ENCODE results near the gene TXNRD2.

Gene TXNRD2

DNA sequence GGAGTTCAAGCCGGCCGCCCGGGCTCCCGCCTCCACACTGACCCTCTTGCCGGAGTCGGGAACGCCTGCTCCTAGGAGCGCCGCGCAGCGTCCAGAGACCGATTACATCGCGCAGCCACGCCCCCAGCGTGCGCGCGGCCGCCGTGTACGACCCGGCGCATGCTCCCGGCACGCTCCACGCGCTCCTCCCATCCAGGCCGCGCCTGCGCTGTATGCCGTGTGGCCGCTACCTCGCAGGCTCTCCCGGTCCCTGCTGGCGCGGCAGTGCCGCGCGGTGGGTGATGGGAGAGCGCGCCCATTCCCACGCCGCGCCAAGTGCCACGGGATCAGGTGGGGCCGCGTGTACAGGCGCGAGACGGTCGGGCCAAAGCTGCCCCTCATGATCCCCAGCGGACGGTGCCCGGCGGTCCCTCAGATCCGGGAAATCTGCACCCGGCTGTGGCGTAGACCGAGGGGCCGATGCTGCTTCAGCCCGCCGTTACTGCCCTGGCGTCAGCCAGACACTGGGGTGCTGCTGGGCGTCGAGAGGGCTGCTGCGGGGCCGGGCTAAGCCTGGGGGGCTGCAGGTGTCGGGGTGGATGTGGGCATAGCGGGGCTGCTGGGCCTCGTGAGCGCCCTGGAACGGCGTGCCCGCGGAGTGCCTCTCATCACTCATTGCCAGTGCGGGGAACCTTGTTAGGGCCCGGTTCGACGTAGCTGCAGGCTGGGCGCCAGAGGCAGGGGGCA, 86.7 kb downstream of the TXNRD2 start, which contains the start of the genes GNB1L and RTL10:
GNB1L (minus strand) TSS at position 97 of the 726 bp plus-strand sequence. CDS start 33,519 bp downstream, outside the sequence.
RTL10 (minus strand) TSS at position 97 of the 726 bp plus-strand sequence. CDS start 2,613 bp downstream, outside the sequence.
- DNase-seq: peak; percentile 91

- DNase-seq: peak; percentile 53
Measured at GRCh38 chr22:19853879-19854777, 87.5 kb downstream of the TXNRD2 start.

DNA sequence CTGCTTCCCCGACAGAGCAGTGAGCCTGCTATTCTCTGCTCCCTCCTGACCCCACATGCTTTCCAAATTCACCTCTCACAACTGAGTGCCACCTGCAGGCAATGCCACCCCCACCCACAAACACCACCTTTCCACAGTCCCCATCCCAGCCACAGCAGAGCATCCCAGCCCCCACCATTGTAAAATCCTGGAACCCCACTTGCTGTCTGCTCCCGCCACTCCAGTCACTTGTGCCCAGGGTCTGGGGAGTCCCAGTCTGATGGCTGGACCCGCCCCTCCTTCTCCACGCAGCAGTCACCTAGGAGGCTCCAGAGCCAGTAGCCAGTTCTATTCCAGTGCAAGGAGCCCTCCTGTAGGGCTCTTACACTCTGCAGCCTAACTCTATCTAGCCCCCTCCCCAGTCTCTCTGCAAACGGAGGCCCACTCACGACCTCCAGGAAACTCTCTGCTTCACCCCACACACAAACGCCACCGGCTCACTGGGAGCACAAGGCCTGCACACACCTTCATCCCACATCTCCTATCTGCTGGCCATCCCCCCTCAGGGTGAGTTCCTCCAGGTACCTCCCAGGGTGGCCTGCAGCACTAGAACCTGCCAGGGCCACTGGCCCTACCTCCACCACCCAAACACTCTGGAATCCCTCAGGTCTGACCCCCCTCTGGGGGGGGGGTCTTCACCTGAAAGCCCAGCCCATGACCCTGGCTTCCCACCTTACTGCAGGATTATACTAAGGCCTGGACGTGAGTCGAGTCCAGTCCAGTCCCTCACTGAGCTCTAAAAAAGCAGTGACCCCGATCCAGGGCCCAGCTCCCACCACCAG, 88.3 kb downstream of the TXNRD2 start:
- no peak for DNase-seq

GRCh38 chr22:19852177-19852781, 89.3 kb downstream of the TXNRD2 start:
- no peak for DNase-seq

DNA sequence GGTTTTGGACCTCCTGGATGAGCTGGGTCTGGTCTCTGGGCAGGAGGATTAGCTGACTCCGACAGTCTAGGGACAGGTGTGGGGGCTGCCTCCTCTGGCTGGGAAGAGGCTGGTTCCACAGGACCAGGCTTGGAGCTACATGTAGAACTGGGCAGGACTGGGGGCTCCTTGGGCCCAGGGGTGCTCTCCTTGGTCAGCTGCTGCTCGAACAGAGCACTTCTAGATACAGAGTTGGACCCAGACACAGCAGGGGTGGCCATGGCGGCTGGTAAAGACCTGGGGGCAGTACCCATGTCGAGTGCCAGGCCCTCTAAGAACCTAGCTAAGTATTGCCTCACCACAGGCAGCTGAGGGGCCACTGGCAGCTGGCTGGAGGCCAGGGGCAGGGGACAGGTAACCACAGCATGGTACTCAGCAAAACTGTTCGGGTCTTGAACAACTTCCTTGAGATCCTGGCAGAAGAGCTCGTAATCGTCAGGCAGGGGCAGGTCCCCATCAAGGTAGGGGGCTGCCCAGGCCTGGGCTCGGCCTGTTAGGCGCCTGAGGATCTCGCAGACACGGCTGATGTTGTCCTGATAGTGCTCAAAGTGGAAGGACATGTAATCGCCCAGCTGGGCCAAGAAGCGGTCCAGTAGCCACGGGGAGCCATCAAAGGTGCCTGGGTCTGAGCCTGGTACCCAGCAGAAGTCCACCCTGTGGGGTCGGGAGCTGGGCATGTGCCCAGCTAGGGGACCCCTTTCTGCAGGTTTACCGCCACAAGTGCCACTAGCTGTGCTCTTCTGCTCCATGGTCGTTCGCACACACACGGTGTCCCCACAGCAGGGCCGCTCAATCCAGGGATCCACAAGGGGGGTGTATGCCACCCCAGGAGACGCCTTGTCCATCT, 90.1 kb downstream of the TXNRD2 start:
- DNase-seq: no peak

DNA sequence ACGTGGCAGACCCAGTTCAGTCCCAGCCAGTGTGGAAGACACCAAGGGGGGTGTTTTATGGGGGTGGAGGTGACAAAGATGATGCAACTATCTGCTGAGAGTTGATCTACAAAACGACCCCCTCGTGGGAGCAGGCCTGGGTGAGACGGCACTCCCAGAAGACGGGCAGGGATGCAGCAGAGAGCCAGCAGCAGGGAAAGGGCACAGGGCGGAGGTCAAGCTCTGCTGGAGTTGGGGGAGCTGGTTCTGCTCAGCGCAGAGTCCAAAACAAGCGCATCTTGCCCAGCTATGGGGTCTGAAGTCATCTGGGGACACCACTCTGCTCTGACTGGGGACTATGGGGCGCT, 90.9 kb downstream of the TXNRD2 start:
- DNase-seq: no peak

DNA sequence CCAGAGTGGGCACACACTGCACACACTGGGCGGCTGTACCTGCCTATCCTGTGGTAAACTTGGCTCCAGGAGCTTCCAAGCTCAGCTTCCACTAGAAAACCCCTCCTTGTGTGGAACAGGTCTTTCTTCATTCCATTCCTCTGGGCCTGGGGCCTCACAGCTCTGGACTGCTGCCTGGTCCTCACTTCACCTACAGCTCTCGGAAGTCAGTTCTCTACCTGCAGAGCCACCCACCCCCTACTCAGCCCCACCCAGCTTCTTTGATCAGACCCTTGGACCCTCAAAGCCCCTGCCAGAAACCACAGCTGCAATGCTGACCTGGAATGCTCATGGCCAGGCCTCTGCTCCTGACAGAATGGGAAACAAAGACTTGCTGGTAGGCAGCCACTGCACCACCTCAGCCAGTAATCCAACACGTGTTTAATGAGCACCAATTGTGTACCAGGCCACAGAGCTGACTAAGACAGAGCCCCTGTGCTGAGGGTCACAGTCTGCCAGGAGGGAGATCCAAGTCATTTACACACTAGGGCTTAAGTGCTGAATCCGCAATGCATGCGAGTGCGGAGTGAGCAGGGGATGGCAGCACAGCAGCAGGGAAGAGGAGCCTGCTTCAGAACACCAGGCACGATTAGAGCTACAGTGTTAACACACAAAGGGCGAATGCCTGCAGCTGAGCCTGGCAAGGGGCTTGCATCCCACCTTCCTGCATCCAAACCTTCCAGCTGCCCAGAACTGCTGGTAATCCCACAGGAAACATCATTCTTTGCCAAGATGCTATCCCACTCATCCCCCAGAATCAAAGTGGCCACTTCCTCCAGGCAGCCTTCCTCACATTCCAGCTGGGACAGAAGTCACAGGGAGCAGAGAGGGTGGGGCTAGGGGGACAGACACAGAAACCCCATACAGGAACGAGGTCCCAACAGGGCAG, 91.5 kb downstream of the TXNRD2 start:
- DNase-seq: no peak

GRCh38 chr22:19848298-19849224, 93.1 kb downstream of the TXNRD2 start:
- no peak for DNase-seq

DNA sequence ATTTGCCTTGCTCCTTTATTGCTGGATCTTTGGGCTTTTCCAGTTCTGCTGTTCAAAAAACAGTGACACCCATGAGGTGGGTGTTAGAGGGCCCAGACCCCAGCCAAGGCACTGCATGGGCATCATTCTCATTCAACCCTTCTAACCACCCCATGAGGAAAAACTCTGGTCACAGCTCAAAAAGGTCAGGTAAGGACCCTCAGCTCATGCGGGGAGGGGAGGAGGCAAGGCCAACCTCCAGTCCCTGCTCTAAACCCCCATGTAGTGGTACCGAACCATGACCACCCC, 94.3 kb downstream of the TXNRD2 start:
- no peak for DNase-seq

DNA sequence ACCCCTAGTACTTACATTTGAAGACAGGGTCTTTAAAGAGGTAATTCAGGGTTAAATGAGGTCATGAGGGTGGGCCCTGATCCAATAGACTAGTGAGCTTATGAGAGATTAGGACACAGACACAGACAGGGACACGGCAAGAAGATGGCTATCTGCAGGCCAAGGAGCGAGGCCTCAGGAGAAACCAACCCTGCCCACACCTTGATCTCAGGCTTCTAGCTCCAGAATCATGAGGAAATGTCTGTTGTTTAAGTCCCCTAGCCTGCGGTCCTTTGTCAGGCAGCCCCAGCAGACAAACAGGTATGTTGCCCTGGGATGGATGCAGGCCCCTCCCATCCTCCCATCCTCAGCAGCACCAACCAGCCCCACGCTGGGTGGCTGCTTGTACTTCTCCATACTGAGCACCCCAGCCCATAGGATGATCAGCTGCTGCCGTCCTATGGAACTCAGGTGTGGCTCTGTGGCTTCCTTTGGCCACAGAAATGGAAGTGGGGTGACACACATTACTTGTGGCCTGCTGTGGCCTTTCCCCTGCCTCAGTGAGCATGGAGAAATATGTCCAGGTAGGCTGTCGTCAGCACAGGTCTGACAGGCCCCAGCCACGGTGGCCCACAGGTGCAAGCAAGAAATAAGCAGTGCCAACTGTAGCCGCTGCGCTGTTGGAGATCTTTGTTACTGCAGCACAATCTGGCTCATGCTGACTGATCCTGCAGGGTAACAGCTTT, 94.8 kb downstream of the TXNRD2 start:
- DNase-seq: no peak

GRCh38 chr22:19845054-19845722, 96.4 kb downstream of the TXNRD2 start:
- DNase-seq: no peak

DNA sequence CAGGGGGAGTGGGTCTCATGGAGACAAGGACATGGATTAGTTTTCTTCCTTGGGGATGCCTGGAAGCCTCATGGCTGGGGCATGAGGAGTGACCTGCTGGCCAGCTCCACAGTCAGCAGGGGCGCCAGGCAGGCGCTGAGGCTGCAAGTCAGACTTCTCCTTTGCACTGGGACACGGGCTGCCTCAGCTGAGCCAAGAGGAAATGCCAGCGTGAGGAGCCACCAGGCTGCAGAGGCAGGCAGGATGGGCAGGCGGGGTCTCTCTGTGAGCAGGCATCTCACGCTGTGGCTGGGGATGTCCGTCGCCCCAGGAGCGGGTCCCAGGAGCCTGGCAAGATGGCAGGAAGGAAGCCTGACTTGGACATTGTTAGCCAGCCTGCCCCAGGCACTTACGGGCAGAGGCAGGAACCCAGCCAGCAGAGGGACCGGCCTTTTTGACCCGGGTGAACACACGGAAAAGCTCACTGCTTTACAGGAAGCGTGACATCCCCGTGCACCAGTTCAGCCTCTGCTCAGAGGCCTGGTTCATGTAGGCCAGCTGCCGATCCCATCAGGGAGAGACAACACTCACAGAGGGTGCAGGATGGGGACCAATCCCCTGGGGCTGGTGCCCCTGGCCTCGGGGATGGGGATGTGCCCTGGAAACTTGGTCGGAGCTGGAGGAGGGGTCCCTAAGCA, 97.1 kb downstream of the TXNRD2 start:
- DNase-seq: no peak

- no peak for DNase-seq
Measured at GRCh38 chr22:19843857-19844376, 97.7 kb downstream of the TXNRD2 start.

GRCh38 chr22:19843107-19843856, 98.3 kb downstream of the TXNRD2 start:
- no peak for DNase-seq

DNA sequence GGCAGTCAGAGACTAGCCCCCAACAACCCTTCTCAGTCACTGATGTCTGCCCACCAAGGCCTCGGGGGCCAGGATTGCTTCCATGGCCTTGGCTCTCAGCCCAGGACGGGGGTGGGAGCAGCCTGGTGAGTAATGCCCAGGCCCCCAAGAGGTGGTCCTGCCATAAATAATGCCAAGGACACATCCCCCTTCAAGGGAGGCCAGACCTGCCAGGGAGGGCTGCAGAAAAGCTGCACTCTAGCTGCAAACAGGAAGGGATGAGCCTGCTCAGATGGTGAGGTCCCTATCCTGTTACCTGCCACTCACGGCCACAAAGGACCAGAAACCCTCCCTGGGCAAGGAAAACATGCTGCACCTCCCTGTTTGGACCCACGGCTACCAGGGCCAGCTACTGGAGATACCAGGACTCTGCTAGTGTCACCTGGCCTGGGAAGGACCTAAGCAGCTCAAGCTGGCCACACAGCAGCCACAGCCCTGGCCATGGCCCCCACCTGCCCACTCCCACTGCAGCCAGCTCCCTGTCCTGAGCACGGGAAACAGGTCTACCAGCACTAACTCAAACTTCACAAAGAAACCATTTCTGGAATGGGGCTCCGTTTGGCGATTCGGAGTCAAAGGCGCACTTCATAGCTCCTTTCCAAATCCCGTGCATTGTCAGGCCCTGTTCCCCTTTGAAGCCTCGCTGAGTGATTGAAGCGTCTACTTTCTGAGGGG, 99.1 kb downstream of the TXNRD2 start:
- no peak for DNase-seq
